Keratinocyte (primary cell): Measurements from ENCODE around the gene CHRNA5. TPM values are rescaled to one million over a fixed set of nuclear protein-coding genes. Genes with fewer than 3 reads are reported as not detected.

Experiments used
- DNase-seq: peaks from one replicate; pipeline ENCODE4 v3.0.0-alpha.2; 2011; ENCODE audit warnings: low read depth, missing footprints, low spot score
- FAIRE-seq: peaks from 2 replicates; lab custom pipeline; 2011; peaks lifted over from hg19 to GRCh38; lab: Jason Lieb, UNC
- H2AFZ ChIP-seq: 2 replicates; pipeline ENCODE4 v1.6.0; 2012; ENCODE audit warnings: low read length, control low read depth, inconsistent platforms; ENCODE audit not compliant: control insufficient read depth
- H3K27ac ChIP-seq: 2 replicates; pipeline ENCODE4 v1.5.1; 2011; ENCODE audit warnings: low read length; ENCODE audit not compliant: control insufficient read depth, insufficient read depth
- H3K27me3 ChIP-seq: 3 replicates; pipeline ENCODE4 v1.6.0; 2011; ENCODE audit warnings: low read length; ENCODE audit not compliant: control insufficient read depth, insufficient read depth; ENCODE audit errors: extremely low read depth
- H3K36me3 ChIP-seq, 2 experiments: 2 replicates in 1 of 2; 3 replicates in 1 of 2; pipeline ENCODE4 v1.5.1; 2011; ENCODE audit warnings: low read length in 2 of 2, mild to moderate bottlenecking in 1 of 2; ENCODE audit not compliant: control insufficient read depth in 2 of 2, insufficient read depth in 2 of 2; ENCODE audit errors: extremely low read depth in 1 of 2
- H3K4me1 ChIP-seq: 3 replicates; pipeline ENCODE4 v1.5.1; 2011; ENCODE audit warnings: low read length; ENCODE audit not compliant: control insufficient read depth, insufficient read depth; ENCODE audit errors: extremely low read depth
- H3K4me2 ChIP-seq: 3 replicates; pipeline ENCODE4 v1.6.0; 2011; ENCODE audit warnings: low read depth, low read length; ENCODE audit not compliant: control insufficient read depth, insufficient read depth; ENCODE audit errors: extremely low read depth
- H3K4me3 ChIP-seq, 3 experiments: fragments of 200-600 bp in 1 of 3; sonication (generic) in 1 of 3; 2 replicates in 2 of 3; 3 replicates in 1 of 3; pipeline ENCODE4 v1.5.1; 2011 to 2016; ENCODE audit warnings: low read length in 3 of 3, mild to moderate bottlenecking in 3 of 3, control low read depth in 2 of 3, inconsistent platforms in 1 of 3, low read depth in 1 of 3, mixed read lengths in 1 of 3, mixed run types in 1 of 3, moderate library complexity in 1 of 3; ENCODE audit not compliant: control insufficient read depth in 2 of 3, insufficient read depth in 2 of 3; ENCODE audit errors: extremely low read depth in 1 of 3
- H3K79me2 ChIP-seq: 2 replicates; pipeline ENCODE4 v1.6.0; 2012; ENCODE audit warnings: low read length; ENCODE audit not compliant: control insufficient read depth, insufficient read depth
- H3K9ac ChIP-seq: 3 replicates; pipeline ENCODE4 v1.6.0; 2011; ENCODE audit warnings: low read length; ENCODE audit not compliant: control insufficient read depth, insufficient read depth; ENCODE audit errors: extremely low read depth
- H3K9me1 ChIP-seq: 3 replicates; pipeline ENCODE4 v1.6.0; 2011; ENCODE audit warnings: low read length; ENCODE audit not compliant: control insufficient read depth, insufficient read depth; ENCODE audit errors: extremely low read depth
- H3K9me3 ChIP-seq: 2 replicates; pipeline ENCODE4 v1.5.1; 2012; ENCODE audit warnings: low read depth, low read length; ENCODE audit not compliant: control insufficient read depth
- H4K20me1 ChIP-seq: 3 replicates; pipeline ENCODE4 v1.6.0; 2011; ENCODE audit warnings: low read length; ENCODE audit not compliant: control insufficient read depth, insufficient read depth; ENCODE audit errors: extremely low read depth
- CTCF ChIP-seq, 3 experiments: IDR thresholded peaks in 1 of 3; conservative IDR thresholded peaks in 1 of 3; optimal IDR thresholded peaks in 1 of 3; 2 replicates in 2 of 3; 3 replicates in 1 of 3; pipeline versions ENCODE3 to v1.5.1; 2011; ENCODE audit warnings: low read length in 3 of 3, mild to moderate bottlenecking in 3 of 3, moderate library complexity in 2 of 3, control low read depth in 1 of 3, inconsistent platforms in 1 of 3; ENCODE audit not compliant: insufficient read depth in 2 of 3; ENCODE audit errors: extremely low read depth in 1 of 3
- EZH2 ChIP-seq: IDR thresholded peaks from one replicate; pipeline ENCODE4 v1.6.1; 2012; ENCODE audit warnings: inconsistent platforms, mild to moderate bottlenecking, low read length, moderate library complexity
- dilution Hi-C: fragments of 300-500 bp; cut with MboI; formaldehyde crosslinking; loops from one replicate; pipeline ENCODE4 v1.7.0; 2020; ENCODE audit warnings: low sequenced_read_pairs; ENCODE audit not compliant: extremely low pct_ligation_motif_present
- polyA plus RNA-seq, 5 experiments: library from polyadenylated mRNA; depleted of rRNA in 3 of 5; stranded (reverse) in 3 of 5; stranded (forward) in 1 of 5; unstranded in 1 of 5; fragments of >200 nt; gene quantifications; 1 replicate in 1 of 5; 2 replicates in 3 of 5; 3 replicates in 1 of 5; pipeline versions ENCODE4 v1.2.1 to v1.2.3, GENCODE V29; 2011 to 2012; ENCODE audit warnings: missing spikeins in 2 of 5, low read depth in 1 of 5, low replicate concordance in 1 of 5

The CHRNA5 gene
- polyA plus RNA-seq, 1 donor (not counting 4 experiments of a cell fraction or from before 2014, with no cell fraction given) = 10.0 TPM

- Histone ChIP-seq H3K4me1 (peaks cover 9% of the 10 kb centered on the region), H3K79me2 (peaks cover 30% of the 10 kb centered on the region), H3K36me3 (peaks cover 7 to 8% of the 10 kb centered on the region in 2 experiments), H4K20me1 (no peaks in the 10 kb centered on the region), H3K27me3 (no peaks in the 10 kb centered on the region), H3K9me1 (no peaks in the 10 kb centered on the region), H3K4me2 (peak within 1 kb of the TSS; percentile 86), H3K9me3 (no peaks in the 10 kb centered on the region), H2AFZ (peak within 1 kb of the TSS; percentile 98), H3K9ac (peak within 1 kb of the TSS; percentile 98), H3K27ac (peak within 1 kb of the TSS; percentile 94), H3K4me3 (peak within 1 kb of the TSS; percentile 68 to 88 (median 86))
- FAIRE-seq = no peak
- DNase-seq = peak; percentile 23
- dilution Hi-C loops = no loop called here
- TF ChIP-seq EZH2 (no peak), CTCF (optimal IDR thresholded peaks at IDR 0.05 in 1 of 3, IDR thresholded peaks at IDR 0.05 in 1 of 3, conservative IDR thresholded peaks at IDR 0.05 in 1 of 3; ENCODE audit: extremely low read depth in 1 of 3, insufficient read depth in 2 of 3, low read length in 3 of 3) (no peak)
Observed at GRCh38 chr15:78540141-78540870, 25.0 kb upstream of the CHRNA5 start, which contains the start of gene PSMA4. PSMA4 (plus strand) TSS chr15:78540444; CDS start chr15:78541928, 1,484 bp downstream.

- DNase-seq (no peak), FAIRE-seq (no peak)
- H3K9me3 ChIP-seq = no peaks in the 10 kb centered on the region
- dilution Hi-C loops = no loop called here
- peak overlapping the region; percentile 98 for H3K9ac ChIP-seq
- no peaks in the 10 kb centered on the region for H4K20me1 ChIP-seq
- H3K4me2 ChIP-seq = peak overlapping the region; percentile 86
- H3K79me2 ChIP-seq = peaks cover 30% of the 10 kb centered on the region
- no peaks in the 10 kb centered on the region for H3K27me3 ChIP-seq
- H2AFZ ChIP-seq = peak overlapping the region; percentile 98
- TF ChIP-seq CTCF (optimal IDR thresholded peaks at IDR 0.05 in 1 of 3, IDR thresholded peaks at IDR 0.05 in 1 of 3, conservative IDR thresholded peaks at IDR 0.05 in 1 of 3; ENCODE audit: extremely low read depth in 1 of 3, insufficient read depth in 2 of 3, low read length in 3 of 3) = no peak
- peak overlapping the region; percentile 68 to 88 (median 86) for H3K4me3 ChIP-seq
- H3K4me1 ChIP-seq = peaks cover 9% of the 10 kb centered on the region
- no peaks in the 10 kb centered on the region for H3K9me1 ChIP-seq
- H3K36me3 ChIP-seq = peaks cover 8 to 13% of the 10 kb centered on the region in 2 experiments
- peak overlapping the region; percentile 94 for H3K27ac ChIP-seq
Observed at GRCh38 chr15:78540871-78541743, 24.2 kb upstream of the CHRNA5 start.
